GM23338 (cell line): Measurements from ENCODE around the gene MKI67. TPM values are rescaled to one million over a fixed set of nuclear protein-coding genes. Genes with fewer than 3 reads are reported as not detected.

Experiments used
- ATAC-seq: fragments of 200-7000 bp; cut with Tn5 transposase; 3 replicates; pipeline ENCODE4 v1.9.1; 2020
- DNase-seq: peaks from one replicate; pipeline ENCODE4 v3.0.0-alpha.2; 2015; ENCODE audit warnings: low spot score
- H2AFZ ChIP-seq: fragments of 200-600 bp; sonication (generic); 2 replicates; pipeline ENCODE4 v1.8.0; 2016; ENCODE audit warnings: antibody characterized with exemption, mild to moderate bottlenecking, moderate library complexity
- H3F3A ChIP-seq: fragments of 200-600 bp; sonication (generic); replicated peaks from 2 replicates; pipeline ENCODE4 v1.8.0; 2017; ENCODE audit warnings: antibody characterized with exemption, mixed run types, low read depth
- H3K27ac ChIP-seq: fragments of 200-600 bp; sonication (generic); 2 replicates; pipeline ENCODE4 v1.6.1; 2016; ENCODE audit warnings: low read depth
- H3K27me3 ChIP-seq: fragments of 200-600 bp; sonication (generic); 2 replicates; pipeline ENCODE4 v1.8.0; 2016; ENCODE audit warnings: mild to moderate bottlenecking, mixed run types, moderate library complexity; ENCODE audit not compliant: insufficient read depth
- H3K36me3 ChIP-seq: fragments of 200-600 bp; sonication (generic); 2 replicates; pipeline ENCODE4 v1.8.0; 2016; ENCODE audit warnings: mild to moderate bottlenecking; ENCODE audit not compliant: insufficient read depth
- H3K4me1 ChIP-seq: fragments of 200-600 bp; sonication (generic); 2 replicates; pipeline ENCODE4 v1.8.0; 2016; ENCODE audit warnings: mild to moderate bottlenecking, moderate library complexity; ENCODE audit not compliant: insufficient read depth
- H3K4me2 ChIP-seq: fragments of 200-600 bp; sonication (generic); 2 replicates; pipeline ENCODE4 v1.7.1; 2017; ENCODE audit warnings: mixed run types
- H3K4me3 ChIP-seq: fragments of 200-600 bp; sonication (generic); 2 replicates; pipeline ENCODE4 v1.6.1; 2016; ENCODE audit warnings: mixed run types
- H3K79me2 ChIP-seq: fragments of 200-600 bp; sonication (generic); replicated peaks from 2 replicates; pipeline ENCODE4 v1.8.0; 2017; ENCODE audit warnings: mild to moderate bottlenecking; ENCODE audit not compliant: insufficient read depth
- H3K9me2 ChIP-seq: fragments of 200-600 bp; sonication (generic); 2 replicates; pipeline ENCODE4 v1.8.0; 2017; ENCODE audit not compliant: insufficient read depth
- H4K20me1 ChIP-seq: fragments of 200-600 bp; sonication (generic); replicated peaks from 2 replicates; pipeline ENCODE4 v1.8.0; 2017; ENCODE audit warnings: mild to moderate bottlenecking; ENCODE audit not compliant: insufficient read depth
- H3K27ac Mint-ChIP-seq: 2 replicates; pipeline ENCODE4 v1.8.0; 2020; ENCODE audit warnings: inconsistent platforms, mild to moderate bottlenecking, moderate library complexity, mixed read lengths
- H3K27me3 Mint-ChIP-seq: 3 replicates; pipeline ENCODE4 v1.8.0; 2022; ENCODE audit warnings: low read depth, mild to moderate bottlenecking, moderate library complexity, mixed read lengths, inconsistent platforms; ENCODE audit not compliant: insufficient read depth, poor library complexity
- H3K36me3 Mint-ChIP-seq: 3 replicates; pipeline ENCODE4 v1.8.0; 2021; ENCODE audit warnings: low read depth, mild to moderate bottlenecking, inconsistent platforms, moderate library complexity, mixed read lengths
- H3K4me1 Mint-ChIP-seq: 3 replicates; pipeline ENCODE4 v1.8.0; 2020; ENCODE audit warnings: mild to moderate bottlenecking, inconsistent platforms, mixed read lengths
- H3K4me3 Mint-ChIP-seq: 3 replicates; pipeline ENCODE4 v1.8.0; 2021; ENCODE audit warnings: moderate library complexity, mild to moderate bottlenecking, inconsistent platforms, mixed read lengths
- H3K9me3 Mint-ChIP-seq: 3 replicates; pipeline ENCODE4 v1.8.0; 2020; ENCODE audit warnings: moderate library complexity, mild to moderate bottlenecking, inconsistent platforms, mixed read lengths
- CREB1 ChIP-seq: fragments of 250-450 bp; sonication (Bioruptor Pico); IDR thresholded peaks from 2 replicates; pipeline ENCODE4 v1.5.0; 2020; ENCODE audit warnings: low read depth, mild to moderate bottlenecking, moderate library complexity
- ETS1 ChIP-seq: IDR thresholded peaks from 2 replicates; pipeline ENCODE4 v1.6.1; 2016; ENCODE audit warnings: antibody characterized with exemption
- EZH2phosphoT487 ChIP-seq: fragments of 200-600 bp; sonication (generic); IDR thresholded peaks from one replicate; pipeline ENCODE4 v1.8.1; 2018; ENCODE audit warnings: antibody characterized with exemption; ENCODE audit not compliant: unreplicated experiment
- JUNB ChIP-seq: IDR thresholded peaks from one replicate; pipeline ENCODE4 v1.6.1; 2016; ENCODE audit warnings: antibody characterized with exemption; ENCODE audit not compliant: unreplicated experiment
- NANOG ChIP-seq: IDR thresholded peaks from 2 replicates; pipeline ENCODE4 v1.6.1; 2016; ENCODE audit warnings: antibody characterized with exemption, borderline replicate concordance
- POLR2AphosphoS5 ChIP-seq: IDR thresholded peaks from 2 replicates; pipeline ENCODE4 v1.6.1; 2016; ENCODE audit warnings: antibody characterized with exemption, low read depth
- STAT1 ChIP-seq: IDR thresholded peaks from one replicate; pipeline ENCODE4 v1.6.1; 2016; ENCODE audit warnings: antibody characterized with exemption; ENCODE audit not compliant: unreplicated experiment
- ZNF114 ChIP-seq: fragments of 250-450 bp; sonication (Bioruptor Pico); IDR thresholded peaks from 2 replicates; pipeline ENCODE4 v1.5.0; 2020; ENCODE audit warnings: mild to moderate bottlenecking, moderate library complexity
- ZNF331 ChIP-seq: fragments of 250-450 bp; sonication (Bioruptor Pico); IDR thresholded peaks from 2 replicates; pipeline ENCODE4 v1.5.0; 2020; ENCODE audit warnings: low read depth, mild to moderate bottlenecking, moderate library complexity
- ZNF462 ChIP-seq: fragments of 250-450 bp; sonication (Bioruptor Pico); IDR thresholded peaks from 2 replicates; pipeline ENCODE4 v1.5.0; 2020; ENCODE audit warnings: mild to moderate bottlenecking, moderate library complexity
- polyA plus RNA-seq: library from polyadenylated mRNA; unstranded; fragments of >200 nt; fragmentation: Nextera tagmentation; extraction: Ambion mirVana; gene quantifications from 2 replicates; pipeline ENCODE4 v1.2.1, GENCODE V29; 2016
- total RNA-seq: library from RNA; depleted of rRNA; stranded (reverse); fragments of >200 nt; shearing (Covaris generic); gene quantifications from 2 replicates; pipeline ENCODE4 v1.2.3, GENCODE V29; 2014
- TF ChIP-seq, protein P1 (sequence below): IDR thresholded peaks from one replicate; pipeline ENCODE4 v1.6.1; 2018; ENCODE audit warnings: antibody characterized with exemption; ENCODE audit not compliant: unreplicated experiment
- TF ChIP-seq, protein P2 (sequence below), 2 experiments: fragments of 200-600 bp in 1 of 2; sonication (generic) in 1 of 2; conservative IDR thresholded peaks; 2 replicates each; pipeline versions ENCODE4 v1.5.1 to v1.6.1; 2016 to 2017; ENCODE audit warnings: antibody characterized with exemption in 2 of 2, low read depth in 2 of 2, mild to moderate bottlenecking in 2 of 2, moderate library complexity in 1 of 2

MKI67 gene
- total and polyA plus RNA-seq, 2 experiments from 2014 or later: 58.0 to 103 TPM

DNA sequence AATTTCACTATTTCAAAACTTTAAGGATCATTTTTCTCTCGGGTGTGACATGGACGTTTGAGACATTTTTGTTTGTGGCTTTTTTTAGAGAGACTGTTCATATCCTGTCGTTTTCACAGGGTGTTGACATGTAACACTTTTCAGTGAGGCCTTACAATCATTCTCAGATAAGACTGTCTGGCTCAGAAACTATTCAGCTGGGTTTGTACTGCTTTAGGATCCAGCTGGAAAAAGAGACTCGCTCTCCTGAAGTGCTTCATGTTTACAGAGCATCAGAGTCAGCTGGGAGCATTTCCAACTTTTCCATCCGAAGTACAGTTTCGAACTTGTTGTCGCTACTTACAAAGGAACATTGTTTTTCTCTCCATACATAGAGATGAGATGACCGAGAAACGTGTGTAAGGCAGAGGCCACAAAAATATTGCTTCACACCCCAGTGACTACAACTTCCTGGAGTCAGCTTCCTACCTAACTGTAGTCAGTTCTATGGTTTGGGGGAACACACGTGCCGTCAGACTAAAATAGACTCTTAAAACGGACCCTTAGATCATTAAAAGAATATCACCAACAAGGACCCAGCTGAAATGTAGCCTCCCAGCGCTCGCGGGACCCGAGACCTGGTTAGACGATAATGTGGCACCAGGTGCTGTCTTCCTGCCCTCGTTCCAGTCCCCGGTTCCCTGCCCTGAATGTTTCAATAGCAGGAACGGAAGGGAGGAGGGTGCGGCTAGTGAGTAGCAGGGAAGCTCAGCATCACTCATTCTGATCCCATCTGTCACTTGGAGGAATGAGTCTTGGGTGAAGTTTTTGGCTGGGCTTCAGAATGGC, 78.0 kb downstream of the MKI67 start:
- H3F3A ChIP-seq: 0 out of 2 replicates have a peak, but pooled peaks cover 3% of the 10 kb centered on the region
- H2AFZ ChIP-seq: no peak overlapping the region
- H3K79me2 ChIP-seq: no peaks in the 10 kb centered on the region
- H3K4me3 ChIP-seq: no peak overlapping the region
- no peak overlapping the region for H3K4me2 ChIP-seq
- H3K27ac ChIP-seq: no peak overlapping the region
- H3K27me3 ChIP-seq: no peaks in the 10 kb centered on the region
- H3K4me1 Mint-ChIP-seq: peaks cover 10% of the 10 kb centered on the region
- TF ChIP-seq ETS1: no peak
- no peak for TF ChIP-seq STAT1
- TF ChIP-seq ZNF462 (CRISPR knock-in tag): no peak
- TF ChIP-seq POLR2AphosphoS5: no peak
- no peak for TF ChIP-seq EZH2phosphoT487
- TF ChIP-seq ZNF331 (CRISPR knock-in tag): no peak
- no peak for TF ChIP-seq NANOG
- TF ChIP-seq, protein P1, sequence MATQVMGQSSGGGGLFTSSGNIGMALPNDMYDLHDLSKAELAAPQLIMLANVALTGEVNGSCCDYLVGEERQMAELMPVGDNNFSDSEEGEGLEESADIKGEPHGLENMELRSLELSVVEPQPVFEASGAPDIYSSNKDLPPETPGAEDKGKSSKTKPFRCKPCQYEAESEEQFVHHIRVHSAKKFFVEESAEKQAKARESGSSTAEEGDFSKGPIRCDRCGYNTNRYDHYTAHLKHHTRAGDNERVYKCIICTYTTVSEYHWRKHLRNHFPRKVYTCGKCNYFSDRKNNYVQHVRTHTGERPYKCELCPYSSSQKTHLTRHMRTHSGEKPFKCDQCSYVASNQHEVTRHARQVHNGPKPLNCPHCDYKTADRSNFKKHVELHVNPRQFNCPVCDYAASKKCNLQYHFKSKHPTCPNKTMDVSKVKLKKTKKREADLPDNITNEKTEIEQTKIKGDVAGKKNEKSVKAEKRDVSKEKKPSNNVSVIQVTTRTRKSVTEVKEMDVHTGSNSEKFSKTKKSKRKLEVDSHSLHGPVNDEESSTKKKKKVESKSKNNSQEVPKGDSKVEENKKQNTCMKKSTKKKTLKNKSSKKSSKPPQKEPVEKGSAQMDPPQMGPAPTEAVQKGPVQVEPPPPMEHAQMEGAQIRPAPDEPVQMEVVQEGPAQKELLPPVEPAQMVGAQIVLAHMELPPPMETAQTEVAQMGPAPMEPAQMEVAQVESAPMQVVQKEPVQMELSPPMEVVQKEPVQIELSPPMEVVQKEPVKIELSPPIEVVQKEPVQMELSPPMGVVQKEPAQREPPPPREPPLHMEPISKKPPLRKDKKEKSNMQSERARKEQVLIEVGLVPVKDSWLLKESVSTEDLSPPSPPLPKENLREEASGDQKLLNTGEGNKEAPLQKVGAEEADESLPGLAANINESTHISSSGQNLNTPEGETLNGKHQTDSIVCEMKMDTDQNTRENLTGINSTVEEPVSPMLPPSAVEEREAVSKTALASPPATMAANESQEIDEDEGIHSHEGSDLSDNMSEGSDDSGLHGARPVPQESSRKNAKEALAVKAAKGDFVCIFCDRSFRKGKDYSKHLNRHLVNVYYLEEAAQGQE: no peak
- TF ChIP-seq CREB1 (CRISPR knock-in tag): no peak
- TF ChIP-seq JUNB: no peak
- TF ChIP-seq ZNF114 (CRISPR knock-in tag): no peak
- TF ChIP-seq, protein P2, sequence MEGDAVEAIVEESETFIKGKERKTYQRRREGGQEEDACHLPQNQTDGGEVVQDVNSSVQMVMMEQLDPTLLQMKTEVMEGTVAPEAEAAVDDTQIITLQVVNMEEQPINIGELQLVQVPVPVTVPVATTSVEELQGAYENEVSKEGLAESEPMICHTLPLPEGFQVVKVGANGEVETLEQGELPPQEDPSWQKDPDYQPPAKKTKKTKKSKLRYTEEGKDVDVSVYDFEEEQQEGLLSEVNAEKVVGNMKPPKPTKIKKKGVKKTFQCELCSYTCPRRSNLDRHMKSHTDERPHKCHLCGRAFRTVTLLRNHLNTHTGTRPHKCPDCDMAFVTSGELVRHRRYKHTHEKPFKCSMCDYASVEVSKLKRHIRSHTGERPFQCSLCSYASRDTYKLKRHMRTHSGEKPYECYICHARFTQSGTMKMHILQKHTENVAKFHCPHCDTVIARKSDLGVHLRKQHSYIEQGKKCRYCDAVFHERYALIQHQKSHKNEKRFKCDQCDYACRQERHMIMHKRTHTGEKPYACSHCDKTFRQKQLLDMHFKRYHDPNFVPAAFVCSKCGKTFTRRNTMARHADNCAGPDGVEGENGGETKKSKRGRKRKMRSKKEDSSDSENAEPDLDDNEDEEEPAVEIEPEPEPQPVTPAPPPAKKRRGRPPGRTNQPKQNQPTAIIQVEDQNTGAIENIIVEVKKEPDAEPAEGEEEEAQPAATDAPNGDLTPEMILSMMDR (conservative IDR thresholded peaks at IDR 0.05; ENCODE audit: low read depth in 2 of 2): no peak
- no peaks in the 10 kb centered on the region for H3K36me3 ChIP-seq
- no peaks in the 10 kb centered on the region for H3K4me1 ChIP-seq
- no peaks in the 10 kb centered on the region for H3K9me2 ChIP-seq
- no peaks in the 10 kb centered on the region for H3K36me3 Mint-ChIP-seq
- H3K27ac Mint-ChIP-seq: no peak overlapping the region
- no peak for ATAC-seq
- H3K9me3 Mint-ChIP-seq: no peaks in the 10 kb centered on the region
- no peaks in the 10 kb centered on the region for H4K20me1 ChIP-seq
- peaks cover 6% of the 10 kb centered on the region for H3K27me3 Mint-ChIP-seq
- peak overlapping the region; percentile 9; the same call in 1 of the 3 replicates for H3K4me3 Mint-ChIP-seq
- no peak for DNase-seq
